ENCODE measurements around the gene SSTR4.
"Not testable (repeated sequence)": the region's sequence is repeated elsewhere in the genome, so short reads cannot be mapped to it uniquely, and the experiment has no call there.

The SSTR4 gene

GRCh38 chr20:23023621-23024177 lies 11.4 kb upstream of the SSTR4 start:
- Mint-ChIP-seq H3K27me3 (peaks cover 2% of the 10 kb centered on the region), H3K9me3 (peaks cover 1% of the 10 kb centered on the region), H3K4me3 (no peak overlapping the region), H3K4me1 (no peaks in the 10 kb centered on the region), H3K36me3 (no peaks in the 10 kb centered on the region), H3K27ac (no peak overlapping the region)
- ATAC-seq (ENCODE audit: low read depth) (no peak), DNase-seq (ENCODE audit: low spot score in 2 of 2) (no peak)

DNA sequence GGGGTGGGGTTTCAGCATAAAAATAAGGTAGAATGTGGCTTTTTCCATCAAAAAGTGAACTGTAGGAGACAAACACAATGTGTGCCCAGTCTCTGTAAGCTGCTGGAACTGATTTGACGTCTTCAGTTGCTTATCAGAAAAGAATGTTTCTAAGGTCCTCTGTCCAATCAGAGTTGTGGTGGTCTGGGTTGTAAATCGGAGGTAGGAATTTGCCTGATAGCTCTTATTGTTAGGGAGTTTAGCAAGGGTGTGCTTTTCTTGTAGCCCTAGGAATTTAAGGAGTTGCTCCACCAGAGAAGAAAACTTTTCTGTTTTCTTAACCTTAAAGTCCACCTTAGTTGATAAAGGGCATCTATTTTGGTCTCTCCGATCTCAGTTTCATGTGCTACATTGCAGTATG lies 10.4 kb upstream of the SSTR4 start:
- DNase-seq (ENCODE audit: low spot score in 2 of 2), result no peak
- Mint-ChIP-seq H3K9me3 (peaks cover 1% of the 10 kb centered on the region), H3K4me3 (no peak overlapping the region), H3K4me1 (no peaks in the 10 kb centered on the region), H3K27ac (no peak overlapping the region), H3K36me3 (no peaks in the 10 kb centered on the region), H3K27me3 (peaks cover 2% of the 10 kb centered on the region)
- no peak for ATAC-seq (ENCODE audit: low read depth)

DNA sequence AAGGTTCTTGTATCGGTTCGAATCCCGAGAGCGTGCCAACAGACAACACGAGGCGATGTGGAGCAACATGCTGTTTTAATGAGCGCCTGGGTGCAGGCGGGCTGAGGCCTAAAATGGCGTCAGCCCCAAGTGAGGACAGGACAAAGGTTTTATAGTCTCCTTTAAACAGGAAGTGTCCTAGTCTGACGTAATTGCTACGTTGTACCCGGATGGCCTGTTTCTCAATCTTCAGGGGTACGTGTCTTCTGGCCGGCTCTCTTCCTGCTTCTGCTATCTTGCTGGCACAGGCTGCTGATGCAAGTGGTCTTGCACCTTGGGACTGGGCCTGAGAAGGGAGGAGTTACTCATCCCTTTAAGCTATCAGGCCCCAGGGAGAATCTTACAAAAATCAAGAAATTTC lies 9.6 kb upstream of the SSTR4 start:
- not testable (repeated sequence) for DNase-seq (ENCODE audit: low spot score in 2 of 2)

DNA sequence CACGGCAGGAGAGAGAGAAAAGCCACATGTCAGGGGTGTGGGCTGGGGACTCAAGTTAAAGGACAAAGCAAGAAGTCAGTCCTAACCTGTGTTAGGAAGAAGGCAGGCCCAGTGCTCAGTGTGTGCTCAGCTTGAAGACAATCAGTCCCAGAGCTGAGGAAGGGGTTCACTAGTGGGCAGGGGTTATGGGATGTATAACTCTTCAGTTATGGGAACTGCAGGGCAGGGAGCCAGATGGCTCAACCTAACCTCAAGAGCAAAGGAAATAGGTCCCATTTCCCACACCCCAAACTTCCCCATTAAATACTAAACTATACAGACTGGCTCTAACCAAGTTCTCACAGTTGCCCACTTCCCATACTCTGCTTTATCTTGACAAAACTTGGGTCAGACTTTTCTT lies 7.4 kb upstream of the SSTR4 start:
- H3K4me1 Mint-ChIP-seq, result no peaks in the 10 kb centered on the region
- no peak overlapping the region for H3K4me3 Mint-ChIP-seq

More for the DNA sequence above, 9.6 kb upstream of the SSTR4 start:
- H3K4me3 Mint-ChIP-seq; H3K4me1 Mint-ChIP-seq; ATAC-seq (ENCODE audit: low read depth); H3K9me3 Mint-ChIP-seq; H3K27ac Mint-ChIP-seq; H3K27me3 Mint-ChIP-seq; H3K36me3 Mint-ChIP-seq: not testable (repeated sequence)

GRCh38 chr20:23028392-23028791 lies 6.7 kb upstream of the SSTR4 start:
- Mint-ChIP-seq H3K4me1 (no peaks in the 10 kb centered on the region), H3K9me3 (peaks cover 1% of the 10 kb centered on the region), H3K27me3 (peaks cover 4% of the 10 kb centered on the region), H3K4me3 (no peak overlapping the region), H3K36me3 (no peaks in the 10 kb centered on the region), H3K27ac (no peak overlapping the region)
- no peak for DNase-seq (ENCODE audit: low spot score in 2 of 2)
- ATAC-seq (ENCODE audit: low read depth), result no peak

More for the DNA sequence above, 7.4 kb upstream of the SSTR4 start:
- no peak for ATAC-seq (ENCODE audit: low read depth)
- H3K36me3 Mint-ChIP-seq, result no peaks in the 10 kb centered on the region
- peaks cover 2% of the 10 kb centered on the region for H3K27me3 Mint-ChIP-seq
- DNase-seq (ENCODE audit: low spot score in 2 of 2), result no peak
- peaks cover 1% of the 10 kb centered on the region for H3K9me3 Mint-ChIP-seq
- no peak overlapping the region for H3K27ac Mint-ChIP-seq

- peaks cover 1% of the 10 kb centered on the region for H3K9me3 Mint-ChIP-seq
- peaks cover 5% of the 10 kb centered on the region for H3K27me3 Mint-ChIP-seq
- H3K4me1 Mint-ChIP-seq, result no peaks in the 10 kb centered on the region
- no peak overlapping the region for H3K27ac Mint-ChIP-seq
- DNase-seq (ENCODE audit: low spot score in 2 of 2), result no peak
- ATAC-seq (ENCODE audit: low read depth), result no peak
- H3K36me3 Mint-ChIP-seq, result no peaks in the 10 kb centered on the region
- H3K4me3 Mint-ChIP-seq, result no peak overlapping the region
Observed at GRCh38 chr20:23029324-23029723, 5.8 kb upstream of the SSTR4 start.

DNA sequence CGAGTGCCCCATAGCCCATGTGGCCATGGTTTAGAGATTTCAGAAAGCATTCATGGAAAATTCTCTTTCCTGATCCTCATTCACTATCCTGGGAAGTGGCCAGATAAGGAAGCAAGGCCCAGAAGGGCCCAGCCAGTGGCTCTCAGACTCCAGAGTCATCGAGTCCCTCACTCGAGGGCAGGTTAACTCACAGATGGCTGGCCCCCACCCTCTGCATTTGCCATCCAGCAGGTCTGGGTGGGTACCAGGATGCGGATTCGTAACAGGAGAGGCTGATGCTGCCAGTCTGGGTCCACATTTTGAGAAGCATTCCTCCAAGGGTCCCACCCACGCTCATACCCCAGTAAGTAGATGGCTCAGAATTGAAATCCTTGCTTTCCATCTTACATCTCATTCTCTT lies 3.8 kb upstream of the SSTR4 start:
- ATAC-seq (ENCODE audit: low read depth), result no peak
- no peaks in the 10 kb centered on the region for H3K36me3 Mint-ChIP-seq
- no peak for DNase-seq (ENCODE audit: low spot score in 2 of 2)
- H3K4me1 Mint-ChIP-seq, result no peaks in the 10 kb centered on the region
- H3K9me3 Mint-ChIP-seq, result no peaks in the 10 kb centered on the region
- no peak overlapping the region for H3K27ac Mint-ChIP-seq
- H3K4me3 Mint-ChIP-seq, result no peak overlapping the region
- H3K27me3 Mint-ChIP-seq, result peaks cover 4% of the 10 kb centered on the region

GRCh38 chr20:23032056-23032749 lies 2.9 kb upstream of the SSTR4 start:
- Mint-ChIP-seq H3K27ac (no peak overlapping the region), H3K4me1 (no peaks in the 10 kb centered on the region), H3K36me3 (no peaks in the 10 kb centered on the region), H3K9me3 (no peaks in the 10 kb centered on the region), H3K4me3 (no peak overlapping the region), H3K27me3 (peaks cover 5% of the 10 kb centered on the region)
- DNase-seq (ENCODE audit: low spot score in 2 of 2) (no peak), ATAC-seq (ENCODE audit: low read depth) (no peak)

- ATAC-seq (ENCODE audit: low read depth), result no peak
- H3K4me1 Mint-ChIP-seq, result no peaks in the 10 kb centered on the region
- no peak for DNase-seq (ENCODE audit: low spot score in 2 of 2)
- H3K9me3 Mint-ChIP-seq, result no peaks in the 10 kb centered on the region
- no peak overlapping the region for H3K4me3 Mint-ChIP-seq
- peaks cover 5% of the 10 kb centered on the region for H3K27me3 Mint-ChIP-seq
- no peak overlapping the region for H3K27ac Mint-ChIP-seq
- no peaks in the 10 kb centered on the region for H3K36me3 Mint-ChIP-seq
Observed at GRCh38 chr20:23032750-23033078, 2.4 kb upstream of the SSTR4 start.

- no peak for ATAC-seq (ENCODE audit: low read depth)
Observed at GRCh38 chr20:23033918-23034317, 1.2 kb upstream of the SSTR4 start.

GRCh38 chr20:23035731-23036130 lies 619 bp downstream of the SSTR4 start:
- ATAC-seq (ENCODE audit: low read depth), result no peak
- no peaks in the 10 kb centered on the region for H3K36me3 Mint-ChIP-seq
- H3K4me3 Mint-ChIP-seq, result no peak overlapping the region
- H3K9me3 Mint-ChIP-seq, result no peaks in the 10 kb centered on the region
- H3K27ac Mint-ChIP-seq, result no peak overlapping the region
- no peak for DNase-seq (ENCODE audit: low spot score in 2 of 2)
- H3K27me3 Mint-ChIP-seq, result peaks cover 11% of the 10 kb centered on the region
- no peaks in the 10 kb centered on the region for H3K4me1 Mint-ChIP-seq

More at GRCh38 chr20:23033918-23034317, 1.2 kb upstream of the SSTR4 start:
- H3K4me3 Mint-ChIP-seq, result no peak overlapping the region
- no peaks in the 10 kb centered on the region for H3K9me3 Mint-ChIP-seq
- H3K36me3 Mint-ChIP-seq, result no peaks in the 10 kb centered on the region
- H3K27ac Mint-ChIP-seq, result no peak overlapping the region
- peaks cover 5% of the 10 kb centered on the region for H3K27me3 Mint-ChIP-seq
- no peaks in the 10 kb centered on the region for H3K4me1 Mint-ChIP-seq
- DNase-seq (ENCODE audit: low spot score in 2 of 2), result no peak

DNA sequence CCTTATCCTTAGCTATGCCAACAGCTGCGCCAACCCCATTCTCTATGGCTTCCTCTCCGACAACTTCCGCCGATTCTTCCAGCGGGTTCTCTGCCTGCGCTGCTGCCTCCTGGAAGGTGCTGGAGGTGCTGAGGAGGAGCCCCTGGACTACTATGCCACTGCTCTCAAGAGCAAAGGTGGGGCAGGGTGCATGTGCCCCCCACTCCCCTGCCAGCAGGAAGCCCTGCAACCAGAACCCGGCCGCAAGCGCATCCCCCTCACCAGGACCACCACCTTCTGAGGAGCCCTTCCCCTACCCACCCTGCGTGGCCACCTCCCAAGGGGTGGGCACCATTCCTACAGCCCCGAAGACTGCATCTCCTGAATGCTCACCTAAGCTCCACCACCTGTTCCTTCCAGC lies 1.3 kb downstream of the SSTR4 start:
- no peak for ATAC-seq (ENCODE audit: low read depth)
- DNase-seq (ENCODE audit: low spot score in 2 of 2), result no peak
- Mint-ChIP-seq H3K9me3 (no peaks in the 10 kb centered on the region), H3K27me3 (peaks cover 12% of the 10 kb centered on the region), H3K36me3 (no peaks in the 10 kb centered on the region), H3K4me3 (no peak overlapping the region), H3K27ac (no peak overlapping the region), H3K4me1 (no peaks in the 10 kb centered on the region)

DNA sequence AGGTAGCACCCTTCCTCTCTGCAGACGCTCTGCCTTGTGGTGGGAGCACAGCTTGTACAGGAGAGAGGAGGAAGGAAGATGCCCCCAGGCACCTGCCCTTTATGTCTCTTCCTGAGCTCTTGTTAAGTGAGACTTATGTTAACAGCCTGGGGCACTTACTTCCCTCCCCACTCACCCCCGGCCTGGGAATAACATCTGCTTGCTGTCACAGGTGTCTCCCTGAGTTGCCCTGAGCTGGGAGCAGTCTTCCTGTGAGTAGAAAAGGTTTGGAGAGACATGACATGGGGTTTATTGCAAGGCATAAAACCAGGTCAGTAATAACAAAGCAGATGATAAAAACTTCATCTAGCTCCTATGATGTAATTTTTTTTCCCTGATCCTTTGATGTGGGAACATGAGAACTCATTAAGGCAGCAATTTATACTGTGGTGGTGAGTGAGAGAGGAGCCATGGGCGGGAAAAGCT lies 1.9 kb downstream of the SSTR4 start:
- no peak overlapping the region for H3K27ac Mint-ChIP-seq

DNA sequence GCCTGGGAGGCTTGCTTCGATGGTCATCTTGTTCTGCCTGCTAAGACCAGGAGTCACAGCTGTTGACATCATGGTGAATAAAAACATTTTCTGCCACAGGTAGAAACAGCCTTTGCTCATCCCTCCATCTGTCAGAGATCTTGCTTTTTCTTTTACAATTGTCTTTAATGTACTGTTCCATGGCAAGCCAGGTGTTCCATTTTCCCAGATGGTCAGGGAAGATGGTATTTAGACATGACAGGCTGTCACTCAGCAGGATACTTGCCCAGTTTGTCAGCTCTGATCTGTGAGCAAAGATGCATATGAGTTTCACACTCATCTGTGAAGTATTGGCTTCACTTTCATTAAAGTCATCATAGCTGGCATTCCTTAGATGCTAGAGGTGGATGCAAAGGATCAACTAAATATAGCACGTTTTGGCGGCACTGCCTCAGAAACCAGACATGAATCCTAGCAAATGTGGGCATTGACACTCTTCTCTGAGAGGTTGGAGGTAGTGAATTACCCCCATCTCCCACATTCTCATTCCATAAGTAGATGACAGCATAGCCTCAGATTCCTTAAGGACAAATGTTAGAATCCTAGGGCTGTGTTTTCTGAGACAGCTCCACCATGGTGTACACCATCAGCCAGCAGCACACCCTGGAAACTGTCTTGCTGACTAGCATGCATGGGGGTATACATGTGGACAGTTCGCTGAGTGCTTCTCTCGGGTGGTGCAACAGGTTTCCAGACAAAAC lies 4.2 kb downstream of the SSTR4 start:
- no peaks in the 10 kb centered on the region for H3K9me3 Mint-ChIP-seq
- ATAC-seq (ENCODE audit: low read depth) (no peak), DNase-seq (ENCODE audit: low spot score in 2 of 2) (no peak)
- H3K36me3 Mint-ChIP-seq, result no peaks in the 10 kb centered on the region
- no peak overlapping the region for H3K27ac Mint-ChIP-seq
- H3K4me3 Mint-ChIP-seq, result no peak overlapping the region
- H3K27me3 Mint-ChIP-seq, result peaks cover 12% of the 10 kb centered on the region
- no peaks in the 10 kb centered on the region for H3K4me1 Mint-ChIP-seq

More for the DNA sequence above, 1.9 kb downstream of the SSTR4 start:
- H3K36me3 Mint-ChIP-seq, result no peaks in the 10 kb centered on the region
- DNase-seq (ENCODE audit: low spot score in 2 of 2) (no peak), ATAC-seq (ENCODE audit: low read depth) (no peak)
- H3K4me1 Mint-ChIP-seq, result no peaks in the 10 kb centered on the region
- peaks cover 16% of the 10 kb centered on the region for H3K27me3 Mint-ChIP-seq
- H3K4me3 Mint-ChIP-seq, result no peak overlapping the region
- H3K9me3 Mint-ChIP-seq, result no peaks in the 10 kb centered on the region

Data from memory B cell (primary cell).